ENCODE data around the gene PLEKHG5.

GRCh38 chr1:6427441-6428390 lies 63.8 kb downstream of the PLEKHG5 start:
- TF ChIP-seq ZNF384 (IDR thresholded peaks at IDR 0.05), result no peak
- no peak for TF ChIP-seq LEF1 (IDR thresholded peaks at IDR 0.05; ENCODE audit: borderline replicate concordance)
- no peak for TF ChIP-seq NFRKB (IDR thresholded peaks at IDR 0.05)
- TF ChIP-seq SUZ12 (IDR thresholded peaks at IDR 0.05), result no peak
- TF ChIP-seq SP1 (IDR thresholded peaks at IDR 0.05), result no peak
- no peak for TF ChIP-seq FOXK2 (IDR thresholded peaks at IDR 0.05)
- no peak for TF ChIP-seq ELF4 (IDR thresholded peaks at IDR 0.05)
- TF ChIP-seq ARNT (IDR thresholded peaks at IDR 0.05), result no peak

All from HEK293T (cell line).